Measurements from ENCODE around the gene OR56B4. TPM values are rescaled to one million over a fixed set of nuclear protein-coding genes. Genes with fewer than 3 reads are reported as not detected.
"Not testable (repeated sequence)": the region's sequence is repeated elsewhere in the genome, so short reads cannot be mapped to it uniquely, and the experiment has no call there.

The OR56B4 gene, protein sequence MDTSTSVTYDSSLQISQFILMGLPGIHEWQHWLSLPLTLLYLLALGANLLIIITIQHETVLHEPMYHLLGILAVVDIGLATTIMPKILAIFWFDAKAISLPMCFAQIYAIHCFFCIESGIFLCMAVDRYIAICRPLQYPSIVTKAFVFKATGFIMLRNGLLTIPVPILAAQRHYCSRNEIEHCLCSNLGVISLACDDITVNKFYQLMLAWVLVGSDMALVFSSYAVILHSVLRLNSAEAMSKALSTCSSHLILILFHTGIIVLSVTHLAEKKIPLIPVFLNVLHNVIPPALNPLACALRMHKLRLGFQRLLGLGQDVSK
- not detected for total RNA-seq

DNA sequence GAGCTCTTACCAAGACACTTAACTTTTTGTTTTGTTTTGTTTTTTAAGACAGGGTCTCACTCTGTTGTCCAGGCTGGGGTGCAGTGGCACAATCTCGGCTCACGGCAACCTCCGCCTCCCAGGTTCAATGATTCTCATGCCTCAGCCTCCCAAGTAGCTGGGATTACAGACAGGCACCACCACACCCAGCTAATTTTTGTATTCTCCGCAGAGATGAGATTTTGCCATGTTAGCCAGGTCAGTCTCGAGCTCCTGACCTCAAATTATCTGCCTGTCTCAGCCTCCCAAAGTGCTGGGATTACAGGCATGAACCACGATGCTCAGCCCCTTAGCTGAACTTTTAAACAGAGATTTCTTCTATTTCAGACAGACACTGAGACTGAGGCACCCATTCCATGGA is at the start of gene OR56B4:
Gene OR56B4 (plus strand): TSS at position 301 of the 400 bp plus-strand sequence. CDS start 95 bp downstream, at position 396.
- ATAC-seq; DNase-seq (ENCODE audit: low spot score); intact Hi-C loops (cut with DNase I): not testable (repeated sequence)

DNA sequence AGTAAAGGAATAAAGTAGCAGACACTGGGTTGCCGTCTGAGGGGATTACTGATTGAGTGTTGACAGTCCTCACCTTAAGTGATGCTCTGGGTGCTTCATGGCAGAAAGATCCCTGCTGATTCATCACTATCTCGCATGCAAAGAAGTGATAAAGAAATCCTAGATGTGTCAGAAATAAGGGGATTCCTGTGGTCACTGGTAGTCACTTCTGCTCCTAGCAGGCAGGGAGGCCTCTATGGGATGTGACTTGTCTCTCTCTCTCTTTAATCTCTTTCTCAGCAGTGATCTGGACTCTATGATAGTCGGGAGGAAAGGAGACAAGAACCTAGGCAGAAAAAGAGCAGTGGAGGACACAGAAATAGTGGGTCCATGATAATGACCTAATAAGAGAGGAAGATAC is 46.0 kb upstream of the OR56B4 start:
- no peak for DNase-seq (ENCODE audit: low spot score)
- intact Hi-C loops (cut with DNase I), result no loop called here
- no peak for ATAC-seq

DNA sequence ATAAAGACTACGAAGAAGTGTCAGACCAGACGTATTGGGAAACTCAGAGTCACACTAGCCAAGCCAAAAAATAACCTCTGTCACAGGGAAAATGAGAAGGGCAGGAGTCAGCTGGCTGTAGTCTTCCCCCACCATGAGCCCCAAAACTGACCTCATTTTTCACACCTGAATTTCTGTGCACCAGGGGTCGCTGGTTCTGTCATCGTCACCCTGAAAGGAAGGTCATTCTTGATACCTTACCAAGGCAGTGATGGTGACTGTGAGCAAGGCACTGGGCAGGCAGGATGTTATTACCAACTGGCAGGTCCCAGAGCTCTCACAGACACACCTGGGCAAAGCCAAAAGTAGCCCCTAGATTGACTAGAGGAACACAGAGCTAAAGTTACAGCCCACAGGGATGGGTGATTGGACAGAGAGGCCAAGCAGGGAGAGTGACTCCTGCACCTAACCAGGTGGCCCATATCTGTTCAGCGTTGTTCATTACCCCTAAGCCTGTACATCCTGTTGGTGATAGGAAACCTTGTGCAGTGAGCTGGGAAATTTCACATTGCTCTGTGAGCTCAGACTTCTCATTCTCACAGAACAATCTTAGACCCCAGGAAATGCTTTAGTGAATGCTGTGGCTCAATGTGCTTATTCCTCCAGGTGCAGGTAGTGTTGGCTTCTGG is 44.7 kb upstream of the OR56B4 start:
- no peak for ATAC-seq
- intact Hi-C loops (cut with DNase I), result no loop called here
- DNase-seq (ENCODE audit: low spot score), result no peak

DNA sequence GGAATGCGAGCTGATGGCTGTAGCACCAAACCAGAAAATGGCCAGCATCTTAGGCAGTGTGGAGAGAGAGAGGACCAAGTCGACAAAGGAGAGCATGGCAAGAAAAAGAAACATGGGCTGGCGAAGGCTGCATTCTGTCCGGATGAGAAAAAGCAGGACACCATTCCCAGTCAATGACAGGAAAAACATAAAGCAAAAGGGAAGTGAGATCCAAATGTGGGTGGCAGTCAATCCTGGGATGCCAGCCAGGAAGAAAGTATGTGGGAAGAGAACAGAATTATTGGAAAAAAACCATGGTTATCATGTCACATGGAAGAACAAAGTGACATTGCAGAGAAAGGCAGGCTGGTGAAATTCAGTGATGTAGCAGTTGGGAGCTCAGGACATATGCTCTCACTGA is 40.0 kb upstream of the OR56B4 start:
- ATAC-seq (no peak), DNase-seq (ENCODE audit: low spot score) (no peak)
- intact Hi-C loops (cut with DNase I), result no loop called here

DNA sequence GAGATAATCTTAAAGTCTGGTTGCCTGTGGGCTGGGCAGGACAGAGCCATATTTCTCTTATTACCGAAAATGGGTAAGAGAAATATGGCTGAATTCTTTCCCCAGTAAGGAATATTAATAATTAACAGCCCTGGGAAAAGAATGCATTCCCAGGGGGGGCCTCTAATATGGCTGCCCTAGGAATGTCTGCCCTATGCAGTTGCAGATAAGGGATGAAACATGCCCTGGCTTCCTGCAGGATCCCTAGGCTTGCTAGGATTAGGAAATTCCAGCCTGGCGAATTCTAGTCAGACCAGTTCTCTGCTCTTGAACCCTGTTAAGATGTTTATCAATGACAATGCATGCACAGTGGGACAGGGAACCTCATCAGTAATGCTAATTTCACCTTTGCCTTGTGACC is 31.0 kb upstream of the OR56B4 start:
- DNase-seq (ENCODE audit: low spot score); intact Hi-C loops (cut with DNase I); ATAC-seq: not testable (repeated sequence)

DNA sequence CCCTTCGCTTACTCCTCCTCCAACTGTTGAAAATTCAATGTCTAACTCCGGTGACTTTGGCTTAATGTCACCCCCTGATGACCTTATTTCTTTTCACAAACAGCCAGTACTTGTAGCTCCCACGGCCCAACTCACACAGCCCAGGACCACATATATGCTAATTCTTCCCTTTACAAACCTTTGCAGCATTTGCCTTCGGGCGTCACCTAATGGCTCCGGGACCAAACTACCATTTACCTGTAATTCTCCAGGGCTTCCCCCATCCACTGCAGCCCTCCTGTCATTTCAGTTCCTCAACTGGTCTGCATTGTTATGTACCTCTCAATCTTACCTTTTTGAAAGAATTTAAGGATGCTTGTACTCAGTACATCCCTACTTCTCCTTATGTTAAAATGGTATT is 29.8 kb upstream of the OR56B4 start:
- intact Hi-C loops (cut with DNase I), result no loop called here
- no peak for ATAC-seq

DNA sequence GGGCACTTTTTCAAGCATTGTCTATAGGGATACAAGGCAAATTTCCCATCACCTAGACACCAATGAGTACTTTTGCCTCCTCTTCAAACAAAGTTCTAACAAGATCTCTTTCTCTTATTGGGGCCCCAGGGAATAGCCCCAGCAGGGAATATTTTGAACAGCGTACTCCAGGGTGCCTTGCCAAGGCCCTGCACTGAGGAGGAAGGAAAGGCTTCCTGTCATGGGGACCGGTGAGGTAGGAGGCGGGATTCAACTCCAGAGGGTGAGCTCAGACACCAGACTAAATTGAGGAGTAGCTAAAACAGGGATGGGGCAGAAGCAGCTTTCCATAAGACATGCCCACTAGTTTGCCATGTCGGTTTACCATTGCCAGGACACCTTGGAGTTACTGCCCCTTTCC is 28.0 kb upstream of the OR56B4 start:
- intact Hi-C loops (cut with DNase I), result no loop called here
- DNase-seq (ENCODE audit: low spot score), result no peak
- ATAC-seq, result no peak

More for the DNA sequence above, 29.8 kb upstream of the OR56B4 start:
- DNase-seq (ENCODE audit: low spot score), result no peak

DNA sequence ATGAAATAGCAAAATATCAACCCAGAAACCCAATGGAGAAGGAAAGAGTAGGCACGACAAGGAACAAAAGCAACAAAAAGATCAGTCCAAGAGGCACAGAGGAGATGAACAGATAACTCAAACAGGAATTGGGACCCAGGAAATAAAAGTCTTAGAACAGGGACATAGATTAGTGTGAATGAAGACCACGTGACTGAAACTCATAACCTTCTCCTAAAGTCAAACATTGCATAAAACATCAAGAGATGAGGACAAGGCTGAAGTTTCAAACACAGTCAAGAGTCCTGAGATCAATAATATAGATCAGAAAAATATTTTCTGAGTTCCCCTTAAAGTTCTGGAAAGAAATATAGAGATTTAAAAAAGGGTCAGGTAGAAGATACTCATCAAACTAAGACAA is 24.4 kb upstream of the OR56B4 start:
- no peak for DNase-seq (ENCODE audit: low spot score)
- no peak for ATAC-seq
- intact Hi-C loops (cut with DNase I), result no loop called here

DNA sequence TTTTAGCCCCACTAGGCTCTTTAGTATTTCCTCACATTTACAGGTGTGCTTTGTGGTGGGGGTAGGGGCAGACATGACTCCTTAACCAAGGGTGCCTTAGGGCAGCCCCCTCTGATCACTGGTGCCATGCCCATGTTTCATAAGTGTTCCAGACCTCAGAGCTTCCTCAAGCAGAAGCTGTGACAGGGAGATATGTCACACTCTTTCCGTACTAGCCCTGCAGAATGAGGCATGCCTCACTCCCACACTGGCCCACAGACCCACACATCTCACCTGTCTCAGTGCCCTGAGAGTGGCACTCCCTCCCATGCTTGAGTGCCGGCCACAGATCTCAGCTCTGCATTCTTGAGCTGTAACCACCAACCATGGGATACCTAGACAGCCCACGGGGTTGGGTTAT is 22.9 kb upstream of the OR56B4 start:
- ATAC-seq, result no peak
- no peak for DNase-seq (ENCODE audit: low spot score)
- intact Hi-C loops (cut with DNase I), result no loop called here

DNA sequence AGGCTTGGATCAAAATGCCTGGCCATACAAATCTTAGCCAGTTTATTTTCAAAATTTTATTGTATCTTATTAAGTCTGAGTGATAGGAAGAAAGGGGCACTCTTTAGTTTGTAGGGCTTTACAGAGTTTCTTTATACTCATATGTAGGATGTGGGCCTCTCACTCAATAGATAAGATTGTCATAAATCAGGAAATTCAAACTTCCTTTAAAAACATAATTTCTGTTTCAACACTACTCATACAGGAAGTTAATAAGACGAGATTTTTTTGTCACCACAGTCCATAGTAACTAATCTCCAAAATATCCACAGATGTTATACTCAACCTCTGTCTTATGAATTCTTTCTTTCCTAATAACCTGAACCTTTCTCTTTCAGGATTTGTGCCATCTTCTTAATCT is 13.3 kb upstream of the OR56B4 start:
- no peak for ATAC-seq
- no peak for DNase-seq (ENCODE audit: low spot score)
- intact Hi-C loops (cut with DNase I), result no loop called here

DNA sequence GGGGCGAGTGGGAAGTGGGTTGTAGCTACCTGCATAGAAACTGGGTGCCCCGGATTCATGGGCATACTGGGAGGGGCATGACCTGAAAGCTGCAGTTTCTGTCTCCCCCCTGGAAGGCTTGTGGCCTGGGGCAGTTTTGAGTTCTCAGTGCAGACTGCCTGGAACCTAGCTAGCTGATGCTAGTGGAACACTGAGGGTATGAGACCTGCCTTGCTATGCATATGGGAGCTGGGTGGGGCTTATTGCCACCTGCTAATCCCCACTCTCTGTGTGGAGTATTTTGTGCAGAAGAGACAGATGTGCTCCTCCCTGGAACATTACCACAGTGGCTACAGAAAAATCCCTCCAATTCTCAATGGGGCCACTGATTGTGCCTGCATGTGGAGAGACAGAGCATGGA is 11.7 kb upstream of the OR56B4 start:
- intact Hi-C loops (cut with DNase I), result no loop called here
- DNase-seq (ENCODE audit: low spot score), result no peak
- no peak for ATAC-seq

DNA sequence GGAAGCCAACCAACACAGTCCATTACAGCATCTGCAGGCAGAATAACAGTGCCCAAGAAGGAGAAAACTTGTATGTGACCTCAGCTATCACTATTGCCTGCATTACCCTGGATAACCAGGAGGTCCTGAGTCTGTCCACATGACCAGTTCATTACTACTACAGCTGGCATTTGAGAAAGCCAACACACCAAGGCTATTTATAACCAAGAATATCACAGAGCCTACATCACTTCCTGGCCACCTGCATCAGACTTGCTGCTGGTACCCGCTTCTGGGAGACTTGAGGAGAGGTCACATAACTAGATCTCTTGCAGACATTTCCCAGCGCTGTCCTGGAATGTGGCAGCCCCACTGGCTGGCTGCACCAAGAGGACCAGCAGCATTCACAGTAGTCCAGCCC is 11.1 kb upstream of the OR56B4 start:
- intact Hi-C loops (cut with DNase I), result no loop called here
- ATAC-seq, result no peak
- DNase-seq (ENCODE audit: low spot score), result no peak

DNA sequence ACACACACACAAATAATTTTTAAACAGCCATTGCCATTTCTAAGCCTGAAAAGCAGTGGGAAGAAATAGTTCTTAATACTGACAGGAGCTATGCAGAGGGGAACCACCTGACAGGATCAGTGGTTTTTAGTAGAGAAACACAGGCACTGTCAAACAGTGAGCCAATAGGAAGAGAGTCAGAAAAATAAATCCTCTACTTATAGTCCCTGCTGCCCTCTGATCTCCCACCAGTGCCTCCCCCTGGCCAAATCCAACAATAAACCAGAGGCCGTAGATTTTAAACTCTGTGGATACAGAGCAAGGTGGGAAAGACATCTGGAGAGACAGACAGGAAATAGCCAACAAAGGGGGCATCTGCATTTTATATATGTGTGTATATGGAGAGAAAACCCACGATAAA is 7.9 kb upstream of the OR56B4 start:
- ATAC-seq (no peak), DNase-seq (ENCODE audit: low spot score) (no peak)
- intact Hi-C loops (cut with DNase I), result no loop called here

DNA sequence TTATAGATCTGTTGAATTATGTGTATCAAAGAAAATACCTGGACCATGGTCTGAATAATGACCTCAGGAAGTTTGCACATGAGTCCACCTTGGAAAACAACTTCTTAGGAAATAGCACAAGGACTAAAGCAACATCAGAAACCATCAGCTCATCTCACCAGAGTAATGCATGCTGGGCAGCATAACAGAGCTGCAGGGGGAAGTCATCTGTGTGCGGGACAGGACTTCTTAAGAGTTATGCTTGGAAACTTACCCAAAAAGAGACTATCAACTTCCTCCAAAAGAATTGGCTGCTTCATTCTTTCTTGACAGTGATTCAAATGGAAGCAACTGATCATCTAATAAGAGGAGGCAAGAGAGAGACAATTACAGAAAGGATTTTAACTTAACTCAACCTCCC is 2.5 kb downstream of the OR56B4 start:
- intact Hi-C loops (cut with DNase I), result no loop called here
- DNase-seq (ENCODE audit: low spot score) (no peak), ATAC-seq (no peak)

DNA sequence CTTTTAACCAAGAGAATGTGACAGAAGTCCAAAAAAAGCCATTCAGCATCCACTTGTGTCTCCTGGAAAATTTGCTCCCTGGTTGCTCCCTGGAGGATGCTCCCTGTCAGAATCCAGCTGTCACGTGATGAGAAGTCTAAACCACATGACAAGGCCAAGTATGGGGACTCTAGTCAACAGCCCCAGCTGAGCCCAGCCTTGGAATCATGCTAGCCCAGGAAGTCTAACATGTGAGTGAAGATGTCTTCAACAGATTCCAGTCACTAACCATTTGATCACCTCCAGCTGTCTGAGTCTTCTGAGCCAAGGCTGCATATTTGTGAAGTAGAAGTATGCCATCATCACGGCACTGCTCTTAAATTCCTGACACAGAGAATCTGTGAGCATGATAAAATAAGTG is 4.2 kb downstream of the OR56B4 start:
- intact Hi-C loops (cut with DNase I), result no loop called here
- DNase-seq (ENCODE audit: low spot score) (no peak), ATAC-seq (no peak)

DNA sequence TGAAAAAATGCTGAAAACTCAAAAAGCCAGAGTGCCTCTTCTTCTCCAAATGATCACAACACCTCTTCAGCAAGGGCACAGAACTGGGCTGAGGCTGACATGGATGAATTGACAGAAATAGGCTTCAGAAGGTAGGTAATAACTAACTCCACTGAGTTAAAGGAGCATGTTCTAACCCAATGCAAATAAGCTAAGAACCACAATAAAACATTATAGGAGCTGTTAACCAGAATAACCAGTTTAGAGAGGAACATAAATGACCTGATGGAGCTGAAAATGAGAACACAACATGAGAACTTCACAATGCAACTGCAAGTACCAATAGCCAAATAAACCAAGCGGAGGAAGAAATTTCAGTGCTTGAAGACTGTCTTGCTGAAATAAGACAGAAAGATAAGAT is 9.2 kb downstream of the OR56B4 start:
- no peak for DNase-seq (ENCODE audit: low spot score)
- intact Hi-C loops (cut with DNase I), result no loop called here
- no peak for ATAC-seq

DNA sequence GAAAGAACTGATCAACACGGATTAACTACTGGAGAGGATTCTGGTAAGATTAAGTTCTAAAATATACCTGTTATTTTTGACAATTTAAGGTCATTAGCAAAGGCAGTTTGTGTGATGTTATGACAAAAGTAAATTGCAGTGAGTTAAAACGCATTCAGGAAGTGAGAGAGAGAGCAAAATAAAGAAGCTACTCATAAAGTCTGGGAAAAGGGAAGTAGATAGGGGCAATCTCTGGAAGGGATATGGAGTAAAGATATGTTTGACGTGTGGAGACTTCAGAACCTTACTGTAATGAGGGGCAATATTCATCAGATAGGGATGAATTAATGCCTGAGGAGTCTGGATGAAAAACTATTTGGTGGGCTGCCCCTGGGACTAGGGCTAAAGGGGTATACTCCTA is 16.8 kb downstream of the OR56B4 start:
- intact Hi-C loops (cut with DNase I), result no loop called here
- DNase-seq (ENCODE audit: low spot score) (no peak), ATAC-seq (no peak)

DNA sequence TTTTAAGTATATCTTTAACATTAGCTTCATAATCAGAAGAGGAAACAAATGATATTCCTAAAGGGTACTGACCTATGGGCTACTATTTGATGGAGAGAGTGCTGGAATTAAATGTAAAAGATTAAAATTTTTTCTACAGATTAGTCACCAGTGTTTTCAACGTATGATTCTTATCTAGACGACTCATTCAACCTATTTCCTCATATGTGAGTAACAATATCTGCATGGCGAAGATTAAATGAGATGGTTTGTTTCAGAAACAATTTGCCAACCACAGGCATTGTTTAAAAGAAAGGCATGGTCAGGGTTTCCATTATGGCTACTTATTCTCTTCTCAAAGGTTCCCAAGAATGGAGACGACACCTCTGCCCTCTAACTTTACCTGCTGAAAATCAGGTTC is 20.4 kb downstream of the OR56B4 start:
- intact Hi-C loops (cut with DNase I), result no loop called here
- no peak for ATAC-seq
- no peak for DNase-seq (ENCODE audit: low spot score)

DNA sequence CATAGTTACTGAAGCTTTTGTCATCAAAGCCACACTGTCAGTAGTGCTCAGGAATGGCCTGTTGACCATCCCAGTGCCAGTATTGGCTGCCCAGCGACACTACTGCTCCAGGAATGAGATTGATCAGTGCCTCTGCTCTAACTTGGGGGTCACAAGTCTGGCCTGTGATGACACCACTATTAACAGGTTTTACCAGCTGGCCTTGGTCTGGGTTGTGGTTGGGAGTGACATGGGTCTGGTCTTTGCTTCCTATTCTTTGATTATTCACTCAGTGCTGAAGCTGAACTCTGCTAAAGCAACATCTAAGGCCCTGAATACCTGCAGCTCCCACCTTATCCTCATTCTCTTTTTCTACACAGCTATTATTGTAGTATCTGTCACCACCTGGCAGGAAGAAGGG is 21.5 kb downstream of the OR56B4 start:
- intact Hi-C loops (cut with DNase I), result no loop called here
- ATAC-seq (no peak), DNase-seq (ENCODE audit: low spot score) (no peak)

DNA sequence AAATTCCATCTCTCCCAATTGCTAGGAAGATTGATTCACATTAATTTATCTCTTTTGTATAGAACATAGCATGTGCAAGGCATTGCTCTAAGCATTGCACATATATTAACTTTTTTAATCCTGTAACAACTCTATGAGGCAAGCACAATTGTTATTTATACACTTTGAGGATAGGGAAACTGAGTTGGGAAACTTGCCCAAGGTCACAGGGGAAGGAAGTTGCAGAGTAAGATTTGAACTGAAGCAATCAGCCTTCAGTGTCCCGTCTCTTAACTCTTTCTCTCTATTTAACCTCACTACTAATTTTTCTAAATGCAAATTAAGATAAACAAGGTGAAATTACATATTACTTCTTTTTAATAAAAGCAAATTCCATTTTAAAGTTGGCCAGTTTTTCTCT is 22.2 kb downstream of the OR56B4 start:
- ATAC-seq, result no peak
- intact Hi-C loops (cut with DNase I), result no loop called here
- DNase-seq (ENCODE audit: low spot score), result no peak

DNA sequence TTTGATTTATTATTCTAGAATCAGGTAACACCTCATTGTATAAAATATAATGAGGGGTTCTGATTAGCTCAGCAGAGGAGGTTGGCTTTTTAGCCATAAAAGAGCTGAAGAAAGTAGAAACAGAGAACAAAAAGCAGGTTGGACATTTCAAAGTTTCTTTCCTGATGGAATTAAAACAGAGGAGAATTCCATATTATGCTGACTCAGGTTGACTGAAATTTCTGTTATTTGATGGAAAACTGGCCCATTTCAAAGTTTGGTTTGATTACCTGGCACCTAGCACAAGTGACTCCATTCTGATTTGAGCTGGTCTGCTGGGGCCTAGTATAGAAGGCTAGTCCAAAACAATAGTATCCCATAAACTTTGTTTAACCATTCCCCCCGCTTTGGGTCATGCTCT is 24.9 kb downstream of the OR56B4 start:
- DNase-seq (ENCODE audit: low spot score) (no peak), ATAC-seq (no peak)
- intact Hi-C loops (cut with DNase I), result no loop called here
